SKM-1 (cell line): ENCODE data around the gene TCF12.
"Not testable (repeated sequence)": the region's sequence is repeated elsewhere in the genome, so short reads cannot be mapped to it uniquely, and the experiment has no call there.

Experiments
- DNase-seq: peaks from one replicate; lab custom pipeline; 2025; ENCODE audit not compliant: unreplicated experiment; lab: John Stamatoyannopoulos, UW

Gene TCF12

GRCh38 chr15:57089815-57090495 is 171.5 kb downstream of the TCF12 start:
- DNase-seq, result no peak

- DNase-seq, result no peak
Observed at GRCh38 chr15:57090496-57090859, 172.0 kb downstream of the TCF12 start.

GRCh38 chr15:57091636-57092035 is 173.2 kb downstream of the TCF12 start:
- DNase-seq, result no peak

- DNase-seq, result no peak
Observed at GRCh38 chr15:57092252-57092651, 173.8 kb downstream of the TCF12 start.

- no peak for DNase-seq
Observed at GRCh38 chr15:57094321-57095257, 176.1 kb downstream of the TCF12 start.

GRCh38 chr15:57095896-57096295 is 177.5 kb downstream of the TCF12 start:
- no peak for DNase-seq

GRCh38 chr15:57097246-57097645 is 178.8 kb downstream of the TCF12 start:
- DNase-seq, result no peak

- DNase-seq, result not testable (repeated sequence)
Observed at GRCh38 chr15:57097919-57098543, 179.6 kb downstream of the TCF12 start.

GRCh38 chr15:57098896-57099295 is 180.5 kb downstream of the TCF12 start:
- no peak for DNase-seq

- no peak for DNase-seq
Observed at GRCh38 chr15:57100136-57100539, 181.7 kb downstream of the TCF12 start.

- no peak for DNase-seq
Observed at GRCh38 chr15:57102858-57103257, 184.4 kb downstream of the TCF12 start.

- DNase-seq, result no peak
Observed at GRCh38 chr15:57108296-57108695, 189.9 kb downstream of the TCF12 start.

- no peak for DNase-seq
Observed at GRCh38 chr15:57109005-57109404, 190.6 kb downstream of the TCF12 start.

GRCh38 chr15:57111002-57111401 is 192.6 kb downstream of the TCF12 start:
- DNase-seq, result no peak

- DNase-seq, result no peak
Observed at GRCh38 chr15:57112178-57112577, 193.7 kb downstream of the TCF12 start.

GRCh38 chr15:57114070-57114469 is 195.6 kb downstream of the TCF12 start:
- no peak for DNase-seq

- no peak for DNase-seq
Observed at GRCh38 chr15:57118013-57118799, 199.8 kb downstream of the TCF12 start.

GRCh38 chr15:57122080-57122840 is 203.8 kb downstream of the TCF12 start:
- DNase-seq, result no peak

GRCh38 chr15:57124036-57124435 is 205.6 kb downstream of the TCF12 start:
- DNase-seq, result no peak

- DNase-seq, result no peak
Observed at GRCh38 chr15:57129064-57129463, 210.6 kb downstream of the TCF12 start.
